C4-2B (cell line): Measurements from ENCODE around the gene SLC24A4.
"Not testable (repeated sequence)": the region's sequence is repeated elsewhere in the genome, so short reads cannot be mapped to it uniquely, and the experiment has no call there.

Experiments used
- H3K27ac ChIP-seq: fragments of 450-650 bp; 2 replicates; pipeline ENCODE4 v1.5.1; 2017
- CTCF ChIP-seq: fragments of 450-650 bp; conservative IDR thresholded peaks from 2 replicates; pipeline ENCODE4 v1.5.1; 2017; ENCODE audit warnings: mild to moderate bottlenecking
- ZFX ChIP-seq: fragments of 450-650 bp; IDR thresholded peaks from 2 replicates; pipeline ENCODE4 v1.6.1; 2017

SLC24A4 gene

GRCh38 chr14:92534932-92535643, 212.1 kb downstream of the SLC24A4 start:
- H3K27ac ChIP-seq, result no peak overlapping the region
- TF ChIP-seq CTCF (no peak), ZFX (no peak)

GRCh38 chr14:92536231-92536630, 213.3 kb downstream of the SLC24A4 start:
- not testable (repeated sequence) for H3K27ac ChIP-seq

- no peak overlapping the region for H3K27ac ChIP-seq
- no peak for TF ChIP-seq ZFX
Measured at GRCh38 chr14:92538412-92538985, 215.5 kb downstream of the SLC24A4 start.

- TF ChIP-seq CTCF, result no peak
- no peak for TF ChIP-seq ZFX
- H3K27ac ChIP-seq, result no peak overlapping the region
Measured at GRCh38 chr14:92539419-92539818, 216.5 kb downstream of the SLC24A4 start.

- TF ChIP-seq ZFX (no peak), CTCF (no peak)
- no peak overlapping the region for H3K27ac ChIP-seq
Measured at GRCh38 chr14:92539875-92540274, 216.9 kb downstream of the SLC24A4 start.

GRCh38 chr14:92540472-92541048, 217.6 kb downstream of the SLC24A4 start:
- H3K27ac ChIP-seq, result peak overlapping the region; percentile 1; the same call in 1 of the 2 replicates
- TF ChIP-seq CTCF, result no peak
- TF ChIP-seq ZFX, result no peak

GRCh38 chr14:92542766-92543554, 220.0 kb downstream of the SLC24A4 start:
- no peak overlapping the region for H3K27ac ChIP-seq
- TF ChIP-seq ZFX, result no peak

GRCh38 chr14:92544051-92544720, 221.2 kb downstream of the SLC24A4 start:
- TF ChIP-seq ZFX (no peak), CTCF (no peak)
- H3K27ac ChIP-seq, result no peak overlapping the region
